Tibial nerve (tissue), 4 donors: Measurements from ENCODE around the gene NBPF1.
"Not testable (repeated sequence)": the region's sequence is repeated elsewhere in the genome, so short reads cannot be mapped to it uniquely, and the experiment has no call there.

Experiments
- EP300 ChIP-seq, 2 donors: sonication (generic); formaldehyde crosslinking; IDR thresholded peaks; one replicate each; pipeline ENCODE4 v1.6.1; 2017; ENCODE audit warnings: antibody characterized with exemption in 2 of 2, mild to moderate bottlenecking in 1 of 2
- POLR2A ChIP-seq, 2 donors: fragments of 450-650 bp; IDR thresholded peaks; one replicate each; pipeline ENCODE4 v1.6.1; 2017; ENCODE audit warnings: antibody characterized with exemption in 2 of 2, mild to moderate bottlenecking in 2 of 2, moderate library complexity in 2 of 2
- TF ChIP-seq, protein P1 (sequence below), 5 experiments: fragments of 200-600 bp in 3 of 5; fragments of 450-650 bp in 2 of 5; sonication (generic) in 3 of 5; IDR thresholded peaks; one replicate each; pipeline ENCODE4 v1.5.1; 2016 to 2019; ENCODE audit warnings: antibody characterized with exemption in 5 of 5, mild to moderate bottlenecking in 3 of 5, moderate library complexity in 2 of 5

DNA sequence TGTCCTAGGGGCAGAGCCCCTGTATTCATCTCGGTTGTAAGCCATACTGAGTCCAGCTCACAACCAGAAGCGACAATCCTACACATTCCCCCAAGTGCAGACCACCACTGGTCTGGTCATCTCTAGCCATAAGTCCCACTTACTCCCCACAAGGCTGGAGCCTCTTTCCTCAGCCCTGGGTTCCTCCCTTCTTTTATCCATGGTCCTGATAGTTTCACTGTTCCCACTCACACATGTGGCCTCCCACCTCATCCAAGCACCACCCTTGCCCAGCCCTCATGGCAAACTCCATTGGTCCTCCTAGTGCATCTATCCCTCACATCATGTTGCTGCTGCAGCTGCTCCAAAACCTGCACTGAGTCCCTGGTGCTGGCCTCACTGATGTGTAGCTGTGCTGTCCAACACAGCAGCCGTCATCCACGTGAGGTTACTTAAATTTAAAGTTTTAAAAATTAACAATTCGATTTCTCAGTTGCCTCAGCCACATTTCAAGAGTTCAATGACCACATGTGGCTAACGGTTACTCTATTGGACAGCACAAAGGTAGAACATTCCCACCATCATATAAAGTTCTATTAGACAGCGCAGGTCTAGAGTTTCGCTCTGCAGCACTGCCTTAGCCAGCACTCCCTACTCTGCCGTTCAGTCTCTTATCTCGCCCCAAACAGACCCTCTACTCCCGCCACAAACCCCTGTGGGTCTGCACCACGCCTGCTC lies 30.3 kb upstream of the NBPF1 start:
- TF ChIP-seq, protein P1, sequence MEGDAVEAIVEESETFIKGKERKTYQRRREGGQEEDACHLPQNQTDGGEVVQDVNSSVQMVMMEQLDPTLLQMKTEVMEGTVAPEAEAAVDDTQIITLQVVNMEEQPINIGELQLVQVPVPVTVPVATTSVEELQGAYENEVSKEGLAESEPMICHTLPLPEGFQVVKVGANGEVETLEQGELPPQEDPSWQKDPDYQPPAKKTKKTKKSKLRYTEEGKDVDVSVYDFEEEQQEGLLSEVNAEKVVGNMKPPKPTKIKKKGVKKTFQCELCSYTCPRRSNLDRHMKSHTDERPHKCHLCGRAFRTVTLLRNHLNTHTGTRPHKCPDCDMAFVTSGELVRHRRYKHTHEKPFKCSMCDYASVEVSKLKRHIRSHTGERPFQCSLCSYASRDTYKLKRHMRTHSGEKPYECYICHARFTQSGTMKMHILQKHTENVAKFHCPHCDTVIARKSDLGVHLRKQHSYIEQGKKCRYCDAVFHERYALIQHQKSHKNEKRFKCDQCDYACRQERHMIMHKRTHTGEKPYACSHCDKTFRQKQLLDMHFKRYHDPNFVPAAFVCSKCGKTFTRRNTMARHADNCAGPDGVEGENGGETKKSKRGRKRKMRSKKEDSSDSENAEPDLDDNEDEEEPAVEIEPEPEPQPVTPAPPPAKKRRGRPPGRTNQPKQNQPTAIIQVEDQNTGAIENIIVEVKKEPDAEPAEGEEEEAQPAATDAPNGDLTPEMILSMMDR (IDR thresholded peaks at IDR 0.05): not testable (repeated sequence)
- TF ChIP-seq POLR2A, EP300 (IDR thresholded peaks at IDR 0.05): not testable (repeated sequence)
